Activated CD8-positive, alpha-beta T cell treated with anti-CD3 and anti-CD28 coated beads for 36 hours (primary cell): ENCODE data around the gene ACBD3. TPM values are rescaled to one million over a fixed set of nuclear protein-coding genes. Genes with fewer than 3 reads are reported as not detected.

ENCODE experiments used
- ATAC-seq: fragments of 200-7000 bp; cut with Tn5 transposase; one replicate; pipeline ENCODE4 v1.10.0; 2021; ENCODE audit warnings: mild to moderate bottlenecking, moderate library complexity
- CTCF ChIA-PET: fragments of 350-600 bp; sonication (Branson Sonifier 250); formaldehyde crosslinking; loops from one replicate; lab custom pipeline; 2021; ENCODE audit warnings: antibody characterized with exemption; lab: Charles Lee
- POLR2A ChIA-PET: fragments of 350-600 bp; sonication (Branson Sonifier 250); formaldehyde crosslinking; loops from one replicate; lab custom pipeline; 2021; ENCODE audit warnings: antibody characterized with exemption; lab: Charles Lee
- DNase-seq: peaks from one replicate; pipeline ENCODE4 v3.0.0-alpha.2; 2020
- H3K27ac Mint-ChIP-seq: one replicate; pipeline ENCODE4 v1.8.0; 2021; ENCODE audit warnings: mild to moderate bottlenecking, mixed read lengths
- H3K27me3 Mint-ChIP-seq: one replicate; pipeline ENCODE4 v1.8.0; 2021; ENCODE audit warnings: mixed read lengths
- H3K36me3 Mint-ChIP-seq: one replicate; pipeline ENCODE4 v1.8.0; 2021; ENCODE audit warnings: low read depth, mixed read lengths
- H3K4me1 Mint-ChIP-seq: one replicate; pipeline ENCODE4 v1.8.0; 2021; ENCODE audit warnings: low read depth, mixed read lengths
- H3K4me3 Mint-ChIP-seq: one replicate; pipeline ENCODE4 v1.8.0; 2021; ENCODE audit warnings: mild to moderate bottlenecking, moderate library complexity, mixed read lengths
- H3K9me3 Mint-ChIP-seq: one replicate; pipeline ENCODE4 v1.8.0; 2021; ENCODE audit warnings: mixed read lengths
- CTCF ChIP-seq: fragments of 200-600 bp; IDR thresholded peaks from one replicate; pipeline ENCODE4 v1.8.0; 2022; ENCODE audit warnings: antibody characterized with exemption, mild to moderate bottlenecking
- intact Hi-C: fragments of 100-400 bp; cut with micrococcal nuclease; formaldehyde crosslinking; loops from one replicate; pipeline ENCODE4 v1.10.0; 2022
- total RNA-seq, 2 experiments: library from RNA; stranded (reverse); gene quantifications; one replicate each; pipeline ENCODE4 v1.2.3, GENCODE V29; 2021

The ACBD3 gene
- total RNA-seq, 2 experiments from 2014 or later: 17.4 to 17.7 TPM

GRCh38 chr1:226100436-226101391, 85.8 kb downstream of the ACBD3 start:
- Mint-ChIP-seq H3K4me1 (peaks cover 15% of the 10 kb centered on the region), H3K27me3 (peaks cover 7% of the 10 kb centered on the region), H3K27ac (no peak overlapping the region), H3K4me3 (peak overlapping the region; percentile 75), H3K36me3 (no peaks in the 10 kb centered on the region), H3K9me3 (no peaks in the 10 kb centered on the region)
- TF ChIP-seq CTCF: no peak
- intact Hi-C loops: no loop called here
- ATAC-seq: peak; percentile 46
- ChIA-PET POLR2A (interaction anchor here (5.2 kb wide), 1 partner anchor 10 kb away, joined by 34 read pairs; no protein-coding TSS in a partner anchor), CTCF (interaction anchor here (1.0 to 1.7 kb wide), 4 partner anchors 10 to 101 kb away, joined by 3 to 8 read pairs (median 5); no protein-coding TSS in a partner anchor)
- DNase-seq: peak; percentile 41

- Mint-ChIP-seq H3K36me3 (no peaks in the 10 kb centered on the region), H3K27me3 (peaks cover 7% of the 10 kb centered on the region), H3K4me3 (peak overlapping the region; percentile 75), H3K4me1 (peaks cover 15% of the 10 kb centered on the region), H3K27ac (no peak overlapping the region), H3K9me3 (no peaks in the 10 kb centered on the region)
- no peak for TF ChIP-seq CTCF
- ATAC-seq: peak; percentile 60
- POLR2A ChIA-PET: interaction anchor here (1.2 to 5.2 kb wide), 4 partner anchors 10 to 18 kb away, joined by 3 to 34 read pairs (median 4); no protein-coding TSS in a partner anchor
- intact Hi-C loops: no loop called here
- CTCF ChIA-PET: interaction anchor here (1.0 to 1.4 kb wide), 5 partner anchors 8 to 34 kb away, joined by 3 to 6 read pairs (median 4); no protein-coding TSS in a partner anchor
- DNase-seq: peak; percentile 35
Observed at GRCh38 chr1:226098870-226099835, 87.4 kb downstream of the ACBD3 start.

GRCh38 chr1:226097866-226098625, 88.5 kb downstream of the ACBD3 start:
- no peak overlapping the region for H3K27ac Mint-ChIP-seq
- no peak overlapping the region for H3K4me3 Mint-ChIP-seq
- intact Hi-C loops: no loop called here
- H3K36me3 Mint-ChIP-seq: no peaks in the 10 kb centered on the region
- ATAC-seq (no peak), DNase-seq (no peak)
- ChIA-PET POLR2A (interaction anchor here (5.2 kb wide), 1 partner anchor 12 kb away, joined by 34 read pairs; no protein-coding TSS in a partner anchor), CTCF (interaction anchor here (0.9 to 1.0 kb wide), 3 partner anchors 9 to 33 kb away, joined by 3 read pairs; no protein-coding TSS in a partner anchor)
- no peak for TF ChIP-seq CTCF
- H3K4me1 Mint-ChIP-seq: peaks cover 15% of the 10 kb centered on the region
- no peaks in the 10 kb centered on the region for H3K9me3 Mint-ChIP-seq
- peaks cover 7% of the 10 kb centered on the region for H3K27me3 Mint-ChIP-seq

- peaks cover 6% of the 10 kb centered on the region for H3K4me1 Mint-ChIP-seq
- H3K27ac Mint-ChIP-seq: no peak overlapping the region
- H3K36me3 Mint-ChIP-seq: no peaks in the 10 kb centered on the region
- TF ChIP-seq CTCF: no peak
- intact Hi-C loops: no loop called here
- ATAC-seq (no peak), DNase-seq (no peak)
- peaks cover 7% of the 10 kb centered on the region for H3K27me3 Mint-ChIP-seq
- no peak overlapping the region for H3K4me3 Mint-ChIP-seq
- ChIA-PET CTCF (interaction anchor here (1.1 kb wide), 1 partner anchor 30 kb away, joined by 3 read pairs; no protein-coding TSS in a partner anchor), POLR2A (interaction anchor here (0.9 to 1.7 kb wide), 3 partner anchors 11 to 17 kb away, joined by 3 to 4 read pairs (median 4); no protein-coding TSS in a partner anchor)
- no peaks in the 10 kb centered on the region for H3K9me3 Mint-ChIP-seq
Observed at GRCh38 chr1:226095286-226095685, 91.3 kb downstream of the ACBD3 start.
